ENCODE data around the gene REN.

REN gene

DNA sequence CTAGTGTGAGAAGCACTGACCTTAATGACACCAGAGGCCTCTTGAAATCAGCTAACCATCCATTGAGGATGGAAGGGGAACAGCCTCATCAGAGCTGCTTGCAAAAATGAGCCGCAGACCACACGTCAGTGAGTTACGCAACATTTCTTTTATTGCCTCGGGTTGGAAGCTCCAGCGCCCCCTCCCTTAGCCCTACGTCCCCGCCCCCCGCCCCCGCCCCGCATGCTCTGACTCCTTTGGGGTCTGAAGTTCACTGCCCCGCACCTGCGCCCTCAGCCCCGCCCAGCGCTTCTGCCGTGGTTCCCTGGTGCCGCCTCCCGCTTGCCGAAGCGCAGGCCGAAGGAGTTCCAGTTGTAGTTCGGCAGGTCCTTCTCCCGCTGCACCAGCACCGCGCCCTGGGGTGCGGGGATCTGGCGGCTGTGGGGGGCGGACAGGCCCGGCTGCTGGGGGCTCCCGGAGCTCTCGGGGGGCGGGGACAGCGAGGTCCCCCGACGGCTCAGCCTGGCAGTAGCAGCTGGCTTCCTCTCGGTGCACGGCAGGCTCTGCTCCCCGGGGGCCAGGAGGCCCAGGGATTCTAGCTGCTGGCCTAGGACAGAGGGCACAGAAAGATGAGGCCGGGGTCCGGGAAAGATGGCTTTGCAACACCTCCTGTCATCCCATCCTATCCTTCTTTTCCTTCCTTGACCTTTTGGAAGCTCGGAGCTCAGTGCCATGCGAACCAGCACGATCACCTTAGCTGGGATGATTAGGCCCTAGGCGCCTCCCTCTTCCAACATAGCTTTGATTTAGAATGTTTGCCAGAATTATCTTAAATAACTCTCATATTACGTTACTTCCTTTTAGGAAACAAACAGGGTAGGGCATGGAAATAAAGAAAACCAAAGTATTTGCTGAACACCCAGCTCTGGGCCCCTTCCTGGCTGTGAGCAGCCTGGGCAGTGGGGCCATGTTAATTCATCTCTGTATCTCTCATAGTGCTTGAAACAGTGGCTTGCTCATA, 24.4 kb upstream of the REN start:
- peak; percentile 30 for DNase-seq

DNA sequence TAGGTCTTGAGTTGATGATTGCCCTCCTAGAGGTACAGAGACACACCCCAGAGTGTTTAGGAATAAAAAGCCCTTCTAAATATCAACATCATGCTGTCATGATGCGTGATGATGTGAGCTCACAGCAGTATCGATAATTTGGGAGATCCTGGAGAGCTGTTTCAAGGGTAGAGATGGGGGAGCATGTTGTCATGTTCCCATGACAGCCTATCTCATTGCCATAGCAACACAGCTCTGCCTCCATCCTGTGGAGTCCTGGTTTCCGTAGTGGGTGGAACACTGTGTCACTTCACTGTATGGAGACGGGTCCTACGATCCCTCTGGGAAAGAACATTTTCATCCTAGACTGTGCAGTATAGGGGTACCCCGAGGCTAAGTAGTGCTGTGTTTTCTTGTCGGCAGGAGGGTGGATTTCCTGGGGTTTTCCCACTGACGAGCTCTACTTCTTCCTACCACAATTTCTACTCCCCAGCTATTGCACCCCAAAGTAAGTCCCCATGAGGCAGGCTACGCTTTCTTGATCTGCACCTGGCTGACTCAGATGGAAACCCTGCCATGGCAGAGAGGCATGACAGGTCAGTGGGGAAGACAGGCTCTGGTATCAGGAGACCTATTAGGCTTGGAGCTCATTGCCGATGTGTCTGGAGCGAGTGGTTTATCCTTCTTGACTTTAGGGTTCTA, 23.0 kb upstream of the REN start:
- DNase-seq: no peak

DNA sequence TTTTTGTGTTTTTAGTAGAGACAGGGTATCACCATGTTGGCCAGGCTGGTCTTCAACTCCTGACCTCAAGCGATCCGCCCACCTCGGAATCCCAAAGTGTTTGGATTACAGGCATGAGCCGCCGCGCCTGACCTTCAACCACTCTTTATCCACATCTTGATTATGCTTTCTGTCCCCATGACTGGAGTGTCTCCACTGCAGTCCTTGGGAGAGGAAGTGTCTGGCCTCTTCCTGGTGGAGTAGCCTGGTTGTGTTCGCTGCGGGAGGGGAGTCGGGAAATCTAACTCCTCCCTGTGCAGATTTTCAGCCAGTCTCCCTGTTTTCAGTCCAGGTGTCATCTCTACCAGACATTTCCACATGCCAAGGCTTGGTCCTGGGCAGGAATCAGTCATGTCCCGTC, 20.5 kb upstream of the REN start:
- no peak for DNase-seq

DNA sequence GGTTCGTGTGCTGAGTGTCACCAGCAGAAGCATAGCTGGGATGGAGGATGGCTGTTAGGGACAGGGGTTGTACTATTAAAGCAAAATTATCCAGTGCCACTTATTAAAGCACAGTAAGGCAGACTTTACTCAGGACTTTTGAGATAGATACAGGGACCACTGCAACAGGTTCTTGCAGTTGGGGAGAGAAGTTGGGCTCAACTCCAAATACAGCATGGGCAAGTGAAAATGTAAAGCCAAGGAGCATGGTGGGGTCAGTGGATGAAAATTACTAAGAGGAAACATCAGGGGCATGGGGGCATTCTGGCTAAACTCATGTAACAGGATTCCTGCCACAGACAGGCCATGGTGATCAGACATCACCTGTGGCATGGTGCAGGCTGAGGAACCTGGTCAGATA, 15.0 kb upstream of the REN start:
- no peak for DNase-seq

DNA sequence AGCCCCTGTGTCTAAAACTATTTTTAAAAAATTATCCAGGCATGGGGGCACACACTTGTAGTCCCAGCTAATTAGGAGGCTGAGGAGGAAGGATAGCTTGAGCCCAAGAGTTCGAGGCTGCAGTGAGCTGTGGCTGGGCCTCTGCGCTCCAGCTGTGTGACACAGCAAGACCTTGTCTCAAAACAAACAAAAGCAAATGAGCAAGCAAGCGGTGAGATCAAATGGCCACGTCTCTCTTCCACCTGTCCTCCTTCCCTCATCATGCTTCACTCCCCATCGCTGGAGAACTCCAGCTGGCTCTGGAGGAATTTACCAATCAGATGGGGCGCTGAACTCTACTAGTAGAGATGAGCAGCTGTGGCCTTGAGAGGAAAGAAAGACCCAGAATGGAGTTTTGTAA, 14.0 kb upstream of the REN start:
- no peak for DNase-seq

DNA sequence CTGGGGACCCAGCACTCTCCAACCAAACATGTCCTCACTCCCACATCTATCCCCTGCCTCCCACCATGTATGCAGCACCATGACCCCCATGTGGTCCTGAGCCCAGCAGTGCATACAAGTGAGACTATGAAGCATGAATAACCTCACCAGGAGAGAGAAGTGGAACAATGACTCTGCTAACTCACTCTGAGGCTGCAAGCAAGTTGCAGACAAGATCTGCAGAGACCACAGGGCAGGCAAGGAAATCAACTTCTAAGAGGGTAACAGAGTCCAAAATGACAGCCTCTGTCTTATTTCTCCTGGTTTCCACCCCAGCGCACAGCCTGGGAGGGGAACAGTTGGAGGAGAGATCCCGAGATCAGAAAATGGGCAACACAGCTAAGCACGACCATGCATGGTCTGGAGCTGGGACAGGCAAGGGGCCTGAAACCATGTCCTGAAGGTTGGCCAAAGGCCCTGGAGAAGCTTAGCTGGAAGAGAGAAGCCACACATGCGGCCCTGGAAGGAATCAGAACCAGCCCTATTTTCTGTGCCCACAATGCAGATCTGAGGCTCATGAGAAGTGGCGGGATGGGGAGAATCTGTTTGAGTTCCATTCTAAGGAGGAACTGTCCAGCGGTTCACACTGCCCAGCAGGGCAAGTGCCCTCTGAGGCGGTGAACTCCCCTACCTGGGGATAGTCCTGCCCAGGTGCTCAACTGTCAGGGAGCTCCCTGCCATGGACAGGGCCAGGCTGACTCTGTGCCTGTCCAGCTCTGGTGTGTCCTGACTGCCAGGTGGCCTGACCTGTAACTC, 12.5 kb upstream of the REN start:
- DNase-seq: no peak

DNA sequence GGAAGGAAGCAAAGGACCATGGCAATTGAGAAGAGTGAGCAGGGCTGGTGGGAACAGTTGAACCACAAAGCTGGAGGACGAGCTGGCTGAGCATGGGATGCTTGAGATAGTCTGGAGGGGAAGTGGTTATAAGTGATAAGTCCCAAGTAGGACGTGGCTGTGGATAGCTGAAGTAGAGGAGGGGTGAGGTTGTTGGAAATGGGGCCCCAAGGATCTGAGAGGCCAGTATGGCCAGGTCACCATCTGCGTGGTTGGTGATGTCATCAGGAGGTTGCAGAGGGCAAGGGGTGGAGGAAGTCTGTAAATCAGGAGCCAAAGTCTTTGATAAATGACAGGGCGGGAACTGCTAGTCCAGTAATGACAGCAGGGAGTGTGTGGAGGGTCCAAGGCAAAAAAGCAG, 11.0 kb upstream of the REN start:
- no peak for DNase-seq

DNA sequence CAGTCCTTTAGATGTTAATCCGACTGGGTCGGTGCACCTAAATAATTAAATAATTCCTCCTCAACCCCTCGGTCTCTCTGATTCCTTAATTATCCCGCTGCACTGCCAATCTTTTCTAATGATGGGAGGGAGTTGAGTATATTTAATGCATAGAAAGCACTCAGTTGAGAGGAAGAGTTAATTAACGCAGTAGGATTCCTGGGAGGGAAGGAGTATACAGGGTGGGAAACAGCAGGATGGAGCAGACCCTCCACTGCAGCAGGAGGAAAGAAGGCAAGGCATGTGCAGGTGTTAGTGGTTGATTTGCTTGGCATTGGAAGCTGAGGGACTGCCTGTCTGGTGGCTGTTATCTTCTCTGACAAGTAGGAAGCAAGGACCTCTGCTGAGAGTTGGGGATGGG, 9.9 kb upstream of the REN start:
- DNase-seq: no peak

DNA sequence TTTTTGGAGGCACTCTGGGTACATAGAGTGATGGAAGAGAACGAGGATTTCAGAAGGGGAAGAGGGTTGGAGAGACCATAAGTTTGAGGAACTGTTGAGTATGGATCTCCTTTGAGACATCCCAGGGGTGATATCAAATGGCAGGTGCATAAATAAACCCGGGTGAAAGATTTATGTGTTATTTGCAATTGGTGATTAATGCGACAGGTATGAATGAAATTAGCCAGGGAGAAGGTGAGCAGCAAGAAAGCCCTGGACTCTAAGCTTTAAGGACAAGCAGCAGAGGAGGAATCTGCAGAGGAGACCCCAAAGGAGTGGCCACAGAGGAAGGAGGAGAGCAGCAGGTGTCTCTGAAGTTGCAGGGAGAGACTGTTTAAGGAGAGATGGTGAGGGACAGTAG, 8.8 kb upstream of the REN start:
- DNase-seq: no peak

DNA sequence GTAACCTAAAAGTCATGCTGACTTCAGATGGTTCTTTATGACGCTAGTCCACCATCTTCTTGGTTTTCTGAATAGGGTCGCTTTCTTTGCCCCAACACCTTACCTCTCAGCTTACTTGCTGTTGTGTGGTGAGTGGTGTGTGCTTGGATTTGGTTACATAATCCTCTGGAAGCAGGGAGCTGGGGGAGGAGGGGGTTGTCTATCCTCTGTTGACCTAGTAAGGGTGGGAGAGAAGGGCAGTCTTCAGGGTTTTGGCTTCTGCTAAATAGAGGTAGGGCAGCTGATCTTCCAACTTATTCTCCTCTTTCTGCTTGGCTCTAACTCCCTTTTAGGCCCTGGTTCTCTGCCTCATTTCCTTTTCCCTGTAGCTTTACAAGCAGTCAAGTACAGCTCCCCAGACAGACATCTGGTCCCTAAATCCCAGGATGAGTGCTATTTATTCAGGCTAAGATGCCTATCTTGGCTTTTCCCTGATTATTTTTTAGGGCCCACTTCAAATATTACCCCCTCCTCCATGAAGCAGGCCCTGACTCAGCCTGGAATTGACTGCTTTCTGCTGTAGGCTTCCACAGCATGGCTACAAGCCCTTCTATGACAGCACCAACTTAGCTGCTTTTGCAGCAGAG, 6.4 kb upstream of the REN start:
- no peak for DNase-seq

DNA sequence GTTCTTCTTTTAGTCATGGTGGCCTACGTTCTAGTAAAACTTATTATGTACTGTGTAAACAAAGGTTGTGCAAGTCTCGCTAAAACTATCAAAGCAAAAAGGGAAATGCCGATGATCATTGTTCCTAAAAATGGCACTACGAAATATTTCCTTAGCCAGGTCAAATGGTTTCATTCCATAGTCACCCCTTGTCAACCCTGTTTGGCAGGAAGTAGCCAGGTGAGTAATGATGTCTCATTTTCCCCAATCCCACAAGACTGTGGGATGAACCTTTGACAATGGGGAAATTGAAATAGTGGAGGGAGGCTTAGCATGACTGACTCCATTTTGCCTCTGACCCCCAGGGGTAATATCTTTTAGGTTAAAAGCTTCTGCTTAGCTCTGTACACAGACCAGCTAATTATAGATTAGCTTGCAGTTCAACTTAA, 5.6 kb upstream of the REN start:
- DNase-seq: no peak

DNA sequence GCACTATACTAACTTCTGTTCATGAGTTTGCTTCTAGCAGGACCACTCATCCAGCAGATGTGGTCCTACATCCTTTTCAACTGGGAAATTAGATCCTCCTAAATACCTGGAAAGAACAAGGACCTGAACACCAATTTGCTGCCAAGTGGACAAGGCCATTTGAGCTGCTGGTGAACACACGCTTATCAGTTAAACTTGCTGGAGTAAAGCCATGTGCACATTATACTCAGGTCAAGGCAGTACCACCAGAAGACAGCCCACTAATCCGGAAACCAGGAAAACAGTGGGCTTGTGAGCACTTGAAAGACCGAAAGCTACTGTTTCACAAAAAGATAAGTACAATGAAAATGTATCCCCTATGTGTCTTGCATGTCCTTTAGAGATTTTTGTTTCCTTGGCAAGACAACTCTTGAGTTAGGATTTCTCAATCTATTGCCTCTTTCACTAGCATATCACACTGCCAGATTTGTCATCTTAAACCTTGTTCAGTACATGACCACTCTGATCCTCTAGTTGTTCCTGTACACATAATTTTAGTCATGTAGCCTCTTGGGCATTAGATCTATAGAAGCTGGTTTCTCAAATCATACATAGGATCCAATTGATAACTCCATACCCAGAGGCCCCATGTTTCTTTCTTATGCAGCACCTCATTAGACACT, 4.5 kb upstream of the REN start:
- no peak for DNase-seq

DNA sequence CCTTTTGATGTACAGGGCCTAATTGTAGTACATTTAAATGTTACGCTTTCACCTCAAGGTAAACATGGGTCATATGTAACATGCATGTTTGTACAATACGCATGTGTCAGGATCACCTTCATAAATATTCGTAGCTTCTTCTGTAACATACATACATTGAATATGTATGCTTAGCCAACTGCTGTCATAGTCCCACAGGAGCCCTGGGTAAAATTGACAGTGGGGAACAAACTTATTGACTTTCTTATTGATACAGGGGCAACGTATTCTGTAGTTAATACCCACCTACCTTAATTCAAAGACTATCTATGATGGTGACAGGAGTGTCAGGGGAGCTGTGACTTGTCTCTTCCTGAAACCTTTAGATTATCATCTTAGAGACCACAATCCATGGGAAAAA, 3.7 kb upstream of the REN start:
- DNase-seq: no peak

DNA sequence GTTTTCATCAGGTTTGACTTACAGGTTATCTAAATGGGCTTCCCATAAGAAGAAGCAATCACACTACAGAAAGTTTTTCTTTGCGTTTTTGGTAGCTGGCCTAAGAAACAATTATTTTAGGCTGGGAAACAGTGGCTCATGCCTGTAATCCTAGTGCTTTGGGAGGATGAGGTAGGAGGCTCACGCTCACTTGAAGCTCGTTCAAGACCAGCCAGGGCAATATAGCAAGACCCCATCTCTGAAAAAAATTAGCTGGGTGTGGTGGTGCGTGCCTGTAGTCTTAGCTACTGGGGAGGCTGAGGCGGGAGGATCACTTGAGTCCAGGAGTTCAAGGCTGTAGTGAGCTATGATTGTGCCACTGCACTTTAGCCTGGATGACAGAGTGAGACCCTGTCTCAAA, 1.6 kb upstream of the REN start:
- DNase-seq: no peak

DNA sequence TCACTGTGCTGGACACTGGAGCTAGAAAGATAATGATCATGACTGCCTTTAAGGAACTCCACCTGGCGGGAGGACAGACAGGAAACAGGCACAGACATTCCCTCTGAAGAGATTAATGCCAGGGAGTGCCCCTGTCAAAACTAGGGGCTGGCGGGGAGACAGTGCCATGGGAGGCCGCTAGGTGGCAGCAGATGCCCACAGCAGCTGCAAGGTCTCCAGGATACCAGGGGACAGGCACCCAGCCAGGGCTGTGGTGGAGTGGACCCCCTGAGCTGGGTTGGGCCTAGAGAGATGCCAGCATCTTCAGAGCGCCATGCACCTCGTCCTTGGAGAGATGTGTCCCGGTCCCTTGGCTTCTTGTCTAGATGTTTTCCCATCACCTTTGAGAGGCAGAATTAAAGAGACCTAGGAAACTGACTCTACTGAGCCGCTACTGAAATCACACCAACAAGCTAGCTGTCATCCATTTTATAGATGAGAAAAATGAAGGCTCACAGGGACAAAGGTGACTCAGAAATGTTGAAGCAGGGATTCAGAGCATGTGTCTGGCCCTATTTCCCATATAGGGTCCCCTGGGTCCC, 3.6 kb downstream of the REN start:
- DNase-seq: peak; percentile 81

DNA sequence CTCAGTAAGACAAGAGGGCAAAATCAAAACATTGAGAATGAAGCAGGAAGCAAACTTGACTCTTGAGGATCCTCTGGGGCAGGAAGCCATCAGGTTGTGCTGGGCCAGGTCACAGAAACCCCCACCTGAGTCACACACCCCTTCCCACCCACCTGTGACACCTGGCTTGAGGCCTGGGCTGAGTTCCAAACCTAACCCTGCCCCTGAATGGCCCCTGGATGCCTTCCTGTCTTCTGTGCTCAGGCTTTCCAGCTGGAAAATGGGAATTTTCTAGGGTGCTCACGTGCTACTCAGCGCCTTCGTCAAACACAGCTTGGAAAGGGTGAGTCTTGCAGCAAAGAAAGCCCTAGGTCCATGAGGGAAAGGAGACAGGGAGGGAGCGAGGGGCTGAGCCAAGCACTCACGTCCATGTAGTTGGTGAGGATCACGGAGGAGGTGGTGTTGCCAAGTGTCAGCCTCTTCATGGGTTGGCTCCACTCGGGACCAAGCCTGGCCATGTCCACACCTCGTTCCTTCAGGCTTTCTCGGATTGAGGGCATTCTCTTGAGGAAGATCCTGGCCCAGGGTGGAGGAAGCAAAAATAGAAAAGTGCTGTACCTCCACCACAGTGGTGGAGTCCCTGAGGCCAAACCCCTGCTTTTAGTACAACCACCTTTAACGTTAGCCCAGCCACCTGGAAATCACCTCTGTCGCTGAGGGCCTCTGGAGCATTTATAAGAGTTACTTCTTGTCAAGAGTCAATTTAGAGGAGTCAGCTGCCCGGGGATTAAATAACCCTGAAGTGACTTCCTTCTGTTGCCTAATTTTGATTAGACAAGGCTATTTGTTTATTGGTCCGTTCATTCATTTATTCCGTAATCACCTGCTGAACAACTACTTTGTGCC, 4.3 kb downstream of the REN start:
- no peak for DNase-seq

DNA sequence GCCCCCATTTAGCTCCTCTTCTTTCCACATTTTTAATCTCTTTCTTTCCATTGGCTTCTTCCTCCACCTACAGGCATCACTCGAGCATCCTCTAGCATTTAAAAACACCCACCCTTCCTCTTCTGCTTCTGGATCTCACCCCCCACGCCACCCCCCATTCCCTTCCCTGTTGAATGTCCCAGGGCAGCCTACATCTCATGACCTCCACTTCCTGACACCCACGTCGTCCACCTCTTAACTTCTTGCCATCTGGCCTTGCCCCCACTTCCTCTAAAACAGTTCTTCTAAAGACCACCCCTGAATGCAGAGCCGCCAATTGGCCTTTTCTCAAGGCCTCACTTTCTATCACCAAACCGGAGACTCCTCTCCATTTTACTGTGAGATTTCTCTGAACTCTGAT, 8.2 kb downstream of the REN start:
- DNase-seq: no peak

DNA sequence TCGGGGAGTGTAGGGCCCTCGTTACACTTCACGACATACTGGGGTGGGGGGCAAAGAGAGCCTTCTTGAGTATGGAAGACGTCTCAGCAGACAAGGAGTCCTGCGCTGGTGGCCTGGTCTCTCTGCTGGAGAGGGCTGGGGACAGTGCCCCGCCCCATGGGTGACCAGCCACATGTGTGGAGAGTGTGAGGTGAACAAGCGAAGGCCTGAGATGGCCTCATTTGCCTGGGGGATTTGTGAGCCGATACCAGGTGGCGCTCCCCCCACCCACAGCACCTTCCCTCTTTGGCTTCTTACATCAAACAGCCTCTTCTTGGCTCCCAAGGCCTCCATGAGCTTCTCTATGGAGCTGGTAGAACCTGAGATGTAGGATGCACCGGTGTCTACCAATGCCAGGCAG, 10.3 kb downstream of the REN start:
- DNase-seq: no peak

DNA sequence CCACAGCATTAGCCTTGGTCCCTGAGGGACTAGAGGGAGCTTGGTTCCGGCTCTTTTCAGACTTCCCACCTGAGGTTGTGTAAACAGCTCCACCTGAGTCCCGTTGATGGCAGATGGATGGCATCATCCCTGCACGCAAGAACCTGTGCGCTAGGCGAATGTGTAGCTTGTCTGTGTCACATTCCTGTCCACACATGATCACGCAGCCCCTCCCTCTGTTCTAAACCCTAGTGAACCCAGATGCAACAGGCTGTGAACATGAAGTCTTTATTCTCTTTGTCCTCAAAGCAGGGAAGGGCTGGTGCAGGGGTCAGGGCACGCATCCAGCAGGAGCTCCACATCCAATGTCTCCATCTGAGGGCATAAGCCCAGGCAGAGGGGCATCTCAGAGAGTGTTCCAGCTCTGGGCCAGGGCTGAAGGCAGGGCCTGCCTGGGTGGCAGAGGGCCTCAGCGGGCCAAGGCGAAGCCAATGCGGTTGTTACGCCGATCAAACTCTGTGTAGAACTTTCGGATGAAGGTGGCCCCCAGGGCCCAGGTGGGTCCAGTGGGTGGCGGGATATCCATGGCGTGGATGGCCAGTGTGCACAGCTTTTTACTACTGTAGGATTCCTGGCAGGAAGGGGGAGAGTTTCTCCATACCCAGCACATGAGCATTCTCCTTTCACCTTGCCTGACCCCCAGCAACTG, 11.4 kb downstream of the REN start:
- DNase-seq: no peak

DNA sequence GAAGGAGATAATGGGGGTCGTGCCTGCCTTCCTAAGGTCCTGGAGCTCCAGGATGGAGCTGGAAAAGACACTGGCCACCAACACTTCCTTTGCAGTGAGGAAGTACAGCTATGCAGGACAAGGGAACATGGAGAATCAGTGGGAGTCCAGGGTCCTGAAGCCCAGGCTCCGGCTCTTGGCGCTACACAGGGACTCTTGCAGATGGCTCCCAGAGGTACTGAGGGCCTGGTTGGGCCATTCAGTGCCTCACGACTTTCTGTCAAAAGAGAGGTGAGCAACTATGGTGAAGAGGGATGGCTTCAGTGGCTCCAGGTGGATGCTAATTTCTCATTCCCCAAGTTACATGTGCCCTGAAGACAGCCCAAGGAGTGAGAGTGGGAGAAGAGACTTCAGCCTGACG, 12.5 kb downstream of the REN start:
- no peak for DNase-seq

Data from CD4-positive, alpha-beta T cell treated with Interleukin-17A for 4 hours (primary cell).